SKM-1 treated with dmso at 0.1 percent for 144 hours (cell line): ENCODE results near the gene DBH.
"Not testable (repeated sequence)": the region's sequence is repeated elsewhere in the genome, so short reads cannot be mapped to it uniquely, and the experiment has no call there.

ENCODE experiments used
- DNase-seq: peaks from one replicate; lab custom pipeline; 2025; ENCODE audit not compliant: unreplicated experiment; lab: John Stamatoyannopoulos, UW

DBH gene

GRCh38 chr9:133664173-133665050 is 28.2 kb downstream of the DBH start:
- DNase-seq, result no peak

GRCh38 chr9:133665096-133665495 is 28.9 kb downstream of the DBH start:
- no peak for DNase-seq

- DNase-seq, result no peak
Observed at GRCh38 chr9:133665535-133665934, 29.4 kb downstream of the DBH start.

- no peak for DNase-seq
Observed at GRCh38 chr9:133666387-133666786, 30.2 kb downstream of the DBH start.

GRCh38 chr9:133666845-133667244 is 30.7 kb downstream of the DBH start:
- DNase-seq, result no peak

- no peak for DNase-seq
Observed at GRCh38 chr9:133667759-133668450, 31.7 kb downstream of the DBH start.

GRCh38 chr9:133669182-133669801 is 33.1 kb downstream of the DBH start:
- DNase-seq, result no peak

GRCh38 chr9:133670466-133670865 is 34.3 kb downstream of the DBH start:
- no peak for DNase-seq

- DNase-seq, result no peak
Observed at GRCh38 chr9:133671371-133671770, 35.2 kb downstream of the DBH start.

GRCh38 chr9:133672503-133673257 is 36.5 kb downstream of the DBH start:
- DNase-seq, result no peak

- no peak for DNase-seq
Observed at GRCh38 chr9:133673258-133673655, 37.1 kb downstream of the DBH start.

GRCh38 chr9:133674091-133674490 is 37.9 kb downstream of the DBH start:
- no peak for DNase-seq

- not testable (repeated sequence) for DNase-seq
Observed at GRCh38 chr9:133675796-133676195, 39.6 kb downstream of the DBH start.

GRCh38 chr9:133676450-133676849 is 40.3 kb downstream of the DBH start:
- DNase-seq, result no peak

- DNase-seq, result no peak
Observed at GRCh38 chr9:133677126-133678010, 41.2 kb downstream of the DBH start.

GRCh38 chr9:133679056-133679455 is 42.9 kb downstream of the DBH start:
- DNase-seq, result no peak

- no peak for DNase-seq
Observed at GRCh38 chr9:133679466-133680061, 43.4 kb downstream of the DBH start.

GRCh38 chr9:133680250-133680975 is 44.2 kb downstream of the DBH start:
- DNase-seq, result no peak

GRCh38 chr9:133680976-133681657 is 45.0 kb downstream of the DBH start:
- DNase-seq, result no peak
